KMS-11 (cell line): ENCODE data around the gene GRK6.
"Not testable (repeated sequence)": the region's sequence is repeated elsewhere in the genome, so short reads cannot be mapped to it uniquely, and the experiment has no call there.

Source experiments
- H2AFZ ChIP-seq: fragments of 200-600 bp; sonication (generic); 2 replicates; pipeline ENCODE4 v1.6.1; 2016; ENCODE audit warnings: antibody characterized with exemption, mixed run types, low read depth
- H3K27ac ChIP-seq: fragments of 200-600 bp; sonication (generic); 2 replicates; pipeline ENCODE4 v1.6.1; 2016; ENCODE audit warnings: mild to moderate bottlenecking, mixed run types
- H3K27me3 ChIP-seq: fragments of 200-600 bp; sonication (generic); 2 replicates; pipeline ENCODE4 v1.6.1; 2017; ENCODE audit warnings: mild to moderate bottlenecking, low read depth, mixed run types, moderate library complexity; ENCODE audit not compliant: insufficient read depth
- H3K36me3 ChIP-seq: fragments of 200-600 bp; sonication (generic); 2 replicates; pipeline ENCODE4 v1.6.1; 2017; ENCODE audit warnings: mild to moderate bottlenecking, mixed run types; ENCODE audit not compliant: insufficient read depth
- H3K4me1 ChIP-seq: fragments of 200-600 bp; sonication (generic); 2 replicates; pipeline ENCODE4 v1.6.1; 2016; ENCODE audit warnings: mild to moderate bottlenecking, low read depth, mixed run types; ENCODE audit not compliant: poor library complexity, severe bottlenecking
- H3K4me2 ChIP-seq: fragments of 200-600 bp; sonication (generic); 2 replicates; pipeline ENCODE4 v1.7.0; 2016; ENCODE audit warnings: mild to moderate bottlenecking, mixed run types
- H3K4me3 ChIP-seq: fragments of 200-600 bp; sonication (generic); IDR thresholded peaks from 2 replicates; pipeline ENCODE4 v1.6.1; 2017; ENCODE audit warnings: low read depth, low read length, mixed read lengths; ENCODE audit not compliant: insufficient read depth
- H3K79me2 ChIP-seq: fragments of 200-600 bp; sonication (generic); 2 replicates; pipeline ENCODE4 v1.6.1; 2016; ENCODE audit warnings: low read depth, mixed run types; ENCODE audit not compliant: insufficient read depth
- H3K9ac ChIP-seq: fragments of 200-600 bp; sonication (generic); 2 replicates; pipeline ENCODE4 v1.6.1; 2016; ENCODE audit warnings: mild to moderate bottlenecking, mixed run types
- H4K20me1 ChIP-seq: fragments of 200-600 bp; sonication (generic); 2 replicates; pipeline ENCODE4 v1.6.1; 2016; ENCODE audit warnings: mild to moderate bottlenecking, mixed run types; ENCODE audit not compliant: insufficient read depth
- CTCF ChIP-seq: fragments of 200-600 bp; sonication (generic); conservative IDR thresholded peaks from 2 replicates; pipeline ENCODE4 v1.6.1; 2017; ENCODE audit warnings: low read depth, mild to moderate bottlenecking, antibody characterized with exemption, low read length, moderate library complexity, mixed read lengths

GRK6 gene

DNA sequence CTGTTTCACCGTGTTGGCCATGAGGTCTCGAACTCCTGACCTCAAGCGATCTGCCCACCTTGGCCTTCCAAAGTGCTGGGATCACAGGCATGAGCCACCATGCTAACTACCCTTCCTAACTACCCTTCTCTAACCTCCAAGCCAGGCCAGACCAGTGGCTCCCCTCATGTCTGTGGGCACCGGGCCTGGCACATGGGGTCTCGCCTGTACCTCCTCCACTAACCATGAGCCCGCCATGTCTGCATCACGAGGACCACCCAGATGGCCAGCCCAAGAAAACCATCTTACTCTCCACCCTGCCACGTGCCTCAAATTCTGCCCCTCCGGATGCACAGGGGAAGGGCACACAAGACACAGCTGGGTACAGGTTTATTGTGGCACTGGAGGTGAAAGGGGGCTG is 56.6 kb downstream of the GRK6 start:
- no peaks in the 10 kb centered on the region for H3K36me3 ChIP-seq

GRCh38 chr5:177483994-177484901 is 57.8 kb downstream of the GRK6 start:
- H3K4me1 ChIP-seq, result peaks cover 5% of the 10 kb centered on the region
- no peak overlapping the region for H3K27ac ChIP-seq
- no peak overlapping the region for H3K4me2 ChIP-seq
- H3K36me3 ChIP-seq, result no peaks in the 10 kb centered on the region
- H3K79me2 ChIP-seq, result no peaks in the 10 kb centered on the region
- H3K9ac ChIP-seq, result no peak overlapping the region
- no peak overlapping the region for H2AFZ ChIP-seq
- H3K4me3 ChIP-seq, result no peak overlapping the region
- no peaks in the 10 kb centered on the region for H3K27me3 ChIP-seq
- H4K20me1 ChIP-seq, result no peaks in the 10 kb centered on the region
- TF ChIP-seq CTCF, result no peak

More for the DNA sequence above, 56.6 kb downstream of the GRK6 start:
- no peak overlapping the region for H3K4me3 ChIP-seq
- no peak for TF ChIP-seq CTCF
- no peak overlapping the region for H2AFZ ChIP-seq
- no peaks in the 10 kb centered on the region for H3K79me2 ChIP-seq
- H3K27me3 ChIP-seq, result no peaks in the 10 kb centered on the region
- no peaks in the 10 kb centered on the region for H4K20me1 ChIP-seq
- no peaks in the 10 kb centered on the region for H3K4me1 ChIP-seq
- H3K9ac ChIP-seq, result no peak overlapping the region
- no peak overlapping the region for H3K4me2 ChIP-seq
- no peak overlapping the region for H3K27ac ChIP-seq

DNA sequence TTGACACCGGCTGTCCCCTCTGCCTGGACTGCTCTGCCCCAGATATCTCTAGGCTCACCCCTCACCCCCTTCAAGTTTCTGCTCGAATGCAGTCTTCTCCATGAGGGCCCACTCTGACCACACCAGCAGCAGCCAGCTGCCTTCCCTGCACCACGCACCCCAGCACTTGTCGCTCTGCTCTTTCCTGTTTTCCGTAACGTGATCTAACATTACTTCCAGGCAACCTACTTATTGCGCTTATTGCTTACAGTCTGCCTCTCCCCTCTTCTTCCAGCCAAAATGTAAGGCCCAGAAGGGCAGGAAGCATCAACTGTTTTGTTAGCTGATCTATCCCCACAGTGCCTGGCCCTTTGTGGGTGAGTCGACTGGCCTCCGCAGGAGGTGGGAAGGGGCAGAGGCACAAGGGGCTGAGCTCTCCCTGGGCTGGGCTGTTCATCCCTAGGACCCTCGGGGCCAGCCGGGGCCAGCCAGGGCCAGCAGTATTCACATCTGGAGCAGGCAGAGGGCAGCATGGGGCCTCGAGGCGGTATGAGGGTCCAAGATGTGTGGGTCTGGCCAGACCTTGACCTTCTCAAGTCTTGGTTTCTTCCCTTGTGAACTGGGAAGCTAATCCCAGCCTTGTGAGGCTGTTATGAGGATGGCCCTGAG is 58.5 kb downstream of the GRK6 start:
- H3K4me1 ChIP-seq, result peaks cover 5% of the 10 kb centered on the region
- no peaks in the 10 kb centered on the region for H3K79me2 ChIP-seq
- H3K9ac ChIP-seq, result no peak overlapping the region
- H2AFZ ChIP-seq, result no peak overlapping the region
- no peak overlapping the region for H3K4me2 ChIP-seq
- H3K27ac ChIP-seq, result no peak overlapping the region
- H3K4me3 ChIP-seq, result no peak overlapping the region
- H3K27me3 ChIP-seq, result no peaks in the 10 kb centered on the region
- TF ChIP-seq CTCF, result no peak
- H4K20me1 ChIP-seq, result no peaks in the 10 kb centered on the region
- no peaks in the 10 kb centered on the region for H3K36me3 ChIP-seq

- not testable (repeated sequence) for H3K9ac ChIP-seq, H3K4me3 ChIP-seq, H3K79me2 ChIP-seq, H3K4me2 ChIP-seq, H3K27me3 ChIP-seq, H2AFZ ChIP-seq, H4K20me1 ChIP-seq, H3K4me1 ChIP-seq, H3K36me3 ChIP-seq, H3K27ac ChIP-seq
Observed at GRCh38 chr5:177485753-177486152, 59.3 kb downstream of the GRK6 start.

- Histone ChIP-seq H3K4me3 (no peak overlapping the region), H3K79me2 (no peaks in the 10 kb centered on the region), H3K27ac (no peak overlapping the region), H3K4me2 (no peak overlapping the region), H4K20me1 (no peaks in the 10 kb centered on the region), H3K4me1 (peaks cover 5% of the 10 kb centered on the region), H3K27me3 (no peaks in the 10 kb centered on the region), H2AFZ (no peak overlapping the region), H3K9ac (no peak overlapping the region), H3K36me3 (no peaks in the 10 kb centered on the region)
- TF ChIP-seq CTCF, result no peak
Observed at GRCh38 chr5:177486256-177486655, 59.8 kb downstream of the GRK6 start.
